Measurements from ENCODE around the gene TEDC2.

Gene TEDC2

DNA sequence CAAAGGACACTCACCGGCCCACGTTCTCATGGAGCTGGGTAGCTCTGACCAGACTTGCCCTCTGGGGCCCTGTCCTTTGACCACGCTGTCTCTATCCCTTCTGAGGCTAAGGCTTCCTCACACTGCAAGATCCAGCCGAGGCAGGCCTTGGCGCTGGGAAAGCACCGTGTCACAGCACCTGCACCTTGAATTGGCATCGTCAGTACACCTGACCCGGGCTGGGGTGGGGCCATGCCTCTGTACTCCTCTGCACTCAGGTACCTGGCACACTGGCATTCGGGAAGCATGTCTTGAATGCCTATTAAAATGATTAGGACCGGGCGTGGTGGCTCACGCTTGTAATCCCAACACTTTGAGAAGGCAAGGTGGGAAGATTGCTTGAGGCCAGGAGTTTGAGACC is 21.0 kb downstream of the TEDC2 start:
- no peak for DNase-seq

- no peak for DNase-seq
Measured at GRCh38 chr16:2481676-2482075, 21.8 kb downstream of the TEDC2 start.

DNA sequence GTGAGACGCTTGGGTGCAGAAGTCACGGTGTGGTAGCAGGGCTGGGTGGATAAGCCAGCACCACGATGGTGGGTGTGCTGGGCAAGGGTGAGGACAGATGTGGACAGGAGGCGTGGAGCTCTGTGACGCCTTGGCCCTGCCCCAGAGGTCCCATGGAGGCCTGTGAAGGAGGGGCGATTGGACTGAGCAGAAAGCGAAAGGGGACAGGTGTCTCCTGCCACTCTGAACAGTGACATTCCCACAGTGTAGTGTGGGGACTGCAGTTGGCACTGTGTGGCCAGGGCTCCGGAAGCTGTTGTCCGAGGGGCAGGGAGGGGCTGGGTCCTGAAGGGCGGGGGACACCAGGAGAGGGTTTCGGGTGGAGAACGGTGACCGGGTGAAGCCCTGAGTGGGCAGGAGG is 22.3 kb downstream of the TEDC2 start:
- no peak for DNase-seq

DNA sequence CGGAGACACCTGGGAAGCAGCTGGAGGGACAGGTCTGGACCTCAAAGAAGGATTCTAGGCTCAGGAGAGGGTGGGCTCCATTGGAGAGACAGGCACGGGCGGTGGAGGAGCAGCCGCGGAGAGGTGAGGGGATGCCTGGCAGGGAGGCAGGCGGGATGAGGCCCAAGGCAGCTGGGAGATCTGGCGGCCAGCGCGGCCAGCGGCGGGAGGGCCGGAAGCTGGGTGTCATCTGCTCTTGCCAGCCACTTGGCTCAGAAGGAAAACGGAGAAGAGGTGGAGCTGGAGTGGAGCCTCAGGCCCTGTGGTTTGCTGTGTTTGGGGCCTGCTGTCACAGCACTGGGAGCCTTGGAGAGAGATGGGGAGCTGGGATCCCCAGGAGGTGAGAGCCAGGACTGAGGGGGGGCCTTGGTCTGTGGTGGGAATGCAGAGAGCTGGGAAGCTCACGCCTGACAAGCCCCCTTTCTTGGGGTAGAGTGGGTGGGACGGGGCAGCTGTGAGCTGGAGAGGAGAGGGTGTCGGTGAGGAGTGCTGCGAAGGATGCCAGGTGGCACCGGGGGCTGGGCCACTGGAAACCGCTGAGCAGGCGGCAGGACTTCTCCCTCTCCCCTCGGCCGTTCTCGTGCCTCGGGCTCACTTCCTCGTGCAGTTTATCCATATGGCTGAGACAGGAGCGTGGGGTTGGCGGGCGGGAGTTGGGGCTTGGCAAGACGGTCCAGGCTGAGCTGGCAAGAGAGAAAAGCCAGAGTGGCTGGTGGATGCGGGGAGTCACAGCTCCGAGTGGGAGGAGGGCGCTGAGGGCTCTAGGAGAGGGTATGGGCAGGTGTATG is 23.0 kb downstream of the TEDC2 start:
- DNase-seq, result no peak

DNA sequence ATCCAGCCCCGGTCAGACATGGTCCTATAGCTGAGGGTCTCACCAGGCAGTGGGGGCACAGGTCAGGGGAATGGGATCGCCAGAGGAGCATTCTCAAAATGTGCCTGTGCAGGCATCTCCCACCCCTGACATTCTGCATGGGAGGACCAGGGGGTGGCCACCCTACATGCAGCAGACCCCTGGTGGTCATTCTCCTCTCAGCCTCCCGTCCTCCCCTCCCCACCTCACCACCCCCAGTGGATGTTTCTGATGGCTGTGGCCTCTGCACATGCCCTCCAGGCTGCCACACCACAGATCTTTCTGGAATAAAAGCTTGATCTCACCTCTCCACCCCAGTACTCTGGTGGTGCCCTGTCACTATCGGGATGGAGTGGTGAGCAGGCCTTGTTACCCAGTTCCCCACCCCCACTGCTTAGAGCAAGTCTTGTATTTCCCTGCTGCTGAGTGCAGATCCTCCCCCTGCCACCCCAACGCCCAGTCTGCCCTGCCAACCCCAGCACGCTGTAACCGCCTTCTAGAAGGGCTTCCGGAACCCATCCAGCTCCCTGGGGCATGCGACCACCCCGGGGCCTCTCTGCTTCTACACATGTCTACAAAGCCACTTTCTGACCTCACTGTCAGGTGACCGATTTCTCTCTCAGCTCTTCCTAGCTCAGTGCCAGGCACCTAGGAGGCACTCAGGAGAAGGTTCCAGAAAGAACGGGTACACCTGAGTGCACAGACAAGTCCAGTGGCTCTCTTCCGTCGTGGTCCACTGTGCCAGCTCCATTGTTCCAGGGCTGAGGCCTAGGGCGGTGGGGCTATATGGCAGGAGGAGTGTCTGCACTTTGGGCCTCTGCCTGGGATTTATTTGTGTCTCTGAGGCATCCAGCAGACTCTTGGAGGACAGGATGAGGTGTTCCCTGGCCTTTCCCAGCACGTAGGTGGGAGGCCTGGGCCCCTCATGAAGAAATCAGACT is 24.3 kb downstream of the TEDC2 start:
- DNase-seq, result no peak

GRCh38 chr16:2484898-2485508 is 25.1 kb downstream of the TEDC2 start:
- no peak for DNase-seq

GRCh38 chr16:2485811-2486507 is 26.1 kb downstream of the TEDC2 start:
- DNase-seq, result no peak

DNA sequence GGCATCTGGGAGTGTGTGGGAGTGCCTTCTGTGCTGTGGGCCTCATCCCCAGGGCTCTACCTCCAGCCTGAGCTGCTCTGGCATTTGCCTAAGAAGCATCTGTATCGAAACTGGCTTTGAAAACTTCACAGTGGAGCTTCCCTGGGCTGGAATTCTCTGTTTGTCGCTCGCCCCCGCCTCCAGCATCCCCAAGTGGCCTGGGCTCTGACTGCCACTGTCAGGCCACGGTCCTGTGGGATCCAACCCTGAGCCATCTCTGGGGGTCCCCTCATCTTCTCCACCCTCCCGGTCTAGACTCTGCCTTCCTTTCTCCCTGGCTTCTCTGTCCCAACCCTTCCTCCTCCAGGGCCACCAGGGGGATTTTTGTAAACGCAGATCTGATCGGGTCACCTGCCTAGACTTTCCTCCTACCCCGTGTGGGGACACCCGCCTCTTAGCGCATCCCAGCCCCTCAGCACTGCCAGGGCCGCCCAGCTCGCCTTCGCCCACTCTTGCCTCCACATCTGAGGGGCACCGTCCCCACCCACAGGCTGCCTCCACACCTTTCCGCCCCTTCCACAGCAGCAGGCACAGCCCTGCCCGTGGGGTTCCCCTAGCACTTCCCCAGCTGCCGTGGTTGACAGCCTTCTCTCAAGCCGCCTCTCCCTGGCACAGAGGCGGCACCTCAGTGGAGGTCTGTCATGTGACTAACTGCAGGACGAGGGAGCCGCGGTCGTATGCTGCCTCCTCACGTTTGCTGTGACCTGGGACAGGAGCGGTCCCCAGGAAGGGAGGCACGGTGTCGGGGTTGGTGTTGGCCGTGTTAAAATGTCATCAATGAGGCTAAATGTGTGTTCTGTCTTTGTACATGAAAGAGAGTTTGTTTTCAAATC is 27.0 kb downstream of the TEDC2 start:
- DNase-seq, result peak; percentile 88

- DNase-seq, result no peak
Measured at GRCh38 chr16:2487517-2487842, 27.6 kb downstream of the TEDC2 start.

DNA sequence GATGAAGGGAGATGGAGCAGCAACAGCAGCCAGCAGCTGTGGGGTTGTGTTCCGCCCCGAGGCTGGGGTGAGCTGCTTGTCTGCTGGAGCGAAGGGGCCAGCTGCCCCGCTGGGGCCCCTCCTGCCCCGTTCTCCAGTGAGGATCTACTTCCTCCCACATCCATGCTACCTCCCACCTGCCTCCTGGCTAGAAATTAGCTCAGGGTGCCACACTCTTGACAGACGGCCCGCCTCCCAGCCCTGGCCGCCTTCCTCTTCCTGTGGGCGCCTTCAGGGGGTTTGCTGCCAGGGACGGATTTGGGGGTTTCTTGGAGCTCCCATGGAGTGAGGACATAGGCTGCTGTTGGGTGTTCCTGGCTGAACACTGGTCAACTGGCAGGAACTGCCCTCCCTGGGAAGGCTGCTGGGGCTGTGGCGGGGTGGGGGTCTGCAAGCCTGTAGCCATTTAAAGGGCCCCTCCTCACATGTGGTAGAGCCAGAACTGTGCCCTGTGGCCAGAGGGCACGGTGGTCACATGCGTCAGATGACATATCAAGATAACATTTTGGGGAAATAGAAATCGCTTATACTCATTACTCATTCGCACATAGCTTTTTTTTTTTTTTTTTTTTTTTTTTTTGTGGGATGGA is 28.1 kb downstream of the TEDC2 start:
- DNase-seq, result no peak

- no peak for DNase-seq
Measured at GRCh38 chr16:2489581-2489980, 29.7 kb downstream of the TEDC2 start.

DNA sequence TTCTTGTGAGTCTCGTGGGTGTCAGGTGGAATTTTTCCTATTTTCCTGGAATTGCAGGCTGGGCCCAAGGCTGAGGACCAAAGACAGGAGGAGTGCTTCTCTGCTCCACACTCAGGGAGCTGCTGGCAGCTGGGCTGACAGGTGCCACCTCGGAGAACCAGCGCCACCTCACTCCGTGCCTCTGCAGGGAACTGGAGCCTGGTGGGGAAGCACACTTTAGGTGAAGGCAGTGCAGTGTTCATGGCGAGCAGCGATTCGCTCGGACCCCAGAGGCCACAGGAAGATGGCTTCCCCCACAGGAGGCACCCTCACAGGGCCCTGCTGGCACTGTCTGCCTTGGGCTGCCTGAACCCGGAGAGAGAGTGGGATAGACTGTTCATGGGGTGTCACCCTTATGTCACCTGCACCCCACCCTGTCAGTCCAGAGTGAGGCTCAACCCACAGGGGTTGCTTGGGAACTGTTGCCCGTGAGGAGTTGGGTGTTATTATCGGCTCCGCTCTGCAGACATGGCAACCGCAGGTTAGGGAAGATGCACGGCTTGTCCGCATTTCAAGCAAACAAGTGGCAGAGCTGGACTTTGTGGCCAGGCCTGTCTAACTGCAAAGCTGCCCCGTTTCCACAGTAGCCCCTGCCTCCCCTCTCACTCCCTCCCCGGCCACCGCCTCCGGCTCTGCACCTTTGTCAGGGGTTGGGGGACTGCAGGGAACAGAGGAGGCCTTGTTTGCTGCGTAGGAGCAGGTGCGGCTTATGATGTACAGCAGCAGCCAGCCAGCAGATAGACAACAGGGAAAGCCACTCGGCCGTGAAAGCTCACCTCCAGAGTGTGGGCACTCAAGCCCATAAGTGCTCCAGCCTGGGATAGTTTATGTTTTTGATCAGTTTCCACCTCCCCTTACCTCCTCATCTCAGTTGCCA is 30.5 kb downstream of the TEDC2 start:
- no peak for DNase-seq

DNA sequence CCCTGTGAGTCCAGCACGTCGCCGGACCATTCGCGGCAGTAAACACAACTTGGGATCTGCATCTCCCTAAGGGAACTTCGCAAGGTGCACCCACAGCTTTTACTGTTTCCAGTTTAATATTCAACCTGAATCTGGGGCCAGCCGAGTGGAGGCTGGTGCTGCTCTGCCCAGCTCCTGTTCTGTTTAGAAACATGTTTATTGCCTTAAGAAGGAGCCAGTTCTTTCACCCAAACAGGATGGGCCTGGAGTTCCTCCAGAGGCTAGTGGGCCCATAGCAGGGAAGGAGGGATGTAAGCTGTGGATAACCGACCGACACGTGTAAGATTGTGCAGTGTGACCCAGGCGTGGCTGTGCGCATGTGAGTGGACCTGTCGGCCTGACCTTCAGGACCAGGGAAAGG is 32.4 kb downstream of the TEDC2 start:
- no peak for DNase-seq

- no peak for DNase-seq
Measured at GRCh38 chr16:2493605-2494004, 33.7 kb downstream of the TEDC2 start.

DNA sequence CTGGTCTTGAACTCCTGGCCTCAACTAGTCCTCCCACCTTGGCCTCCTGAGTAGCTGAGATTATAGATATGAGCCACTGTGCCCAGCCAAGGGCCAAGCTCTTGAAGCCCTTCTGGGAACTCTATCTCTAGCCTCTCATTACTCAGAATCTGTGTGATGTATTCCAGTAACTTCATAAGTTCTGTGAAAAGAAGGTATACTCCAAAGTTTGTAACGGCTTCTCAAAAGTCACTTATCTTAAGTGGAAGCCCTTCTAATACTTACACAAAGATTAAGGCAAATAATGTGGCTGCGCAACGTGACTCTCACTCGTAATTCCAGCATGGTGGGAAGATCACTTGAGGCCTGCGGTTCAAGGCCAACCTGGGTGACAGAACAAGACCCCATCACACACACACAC is 34.7 kb downstream of the TEDC2 start:
- no peak for DNase-seq

DNA sequence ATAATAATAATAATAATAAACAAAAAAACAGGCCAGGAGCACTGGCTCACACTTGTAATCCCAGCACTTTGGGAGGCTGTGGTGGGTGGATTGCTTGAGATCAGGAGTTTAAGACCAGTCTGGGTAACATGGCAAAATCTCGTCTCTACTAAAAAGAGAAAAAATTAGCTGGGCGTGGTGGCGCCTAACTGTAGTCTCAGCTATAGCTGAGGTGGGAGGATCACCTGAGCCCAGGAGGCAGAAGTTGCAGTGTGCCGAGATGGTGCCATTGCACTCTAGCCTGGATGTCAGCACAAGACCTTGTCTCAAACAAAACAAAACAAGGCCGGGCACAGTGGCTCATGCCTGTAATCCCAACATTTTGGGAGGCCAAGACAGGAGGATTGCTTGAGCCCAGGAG is 35.1 kb downstream of the TEDC2 start:
- DNase-seq, result no peak

DNA sequence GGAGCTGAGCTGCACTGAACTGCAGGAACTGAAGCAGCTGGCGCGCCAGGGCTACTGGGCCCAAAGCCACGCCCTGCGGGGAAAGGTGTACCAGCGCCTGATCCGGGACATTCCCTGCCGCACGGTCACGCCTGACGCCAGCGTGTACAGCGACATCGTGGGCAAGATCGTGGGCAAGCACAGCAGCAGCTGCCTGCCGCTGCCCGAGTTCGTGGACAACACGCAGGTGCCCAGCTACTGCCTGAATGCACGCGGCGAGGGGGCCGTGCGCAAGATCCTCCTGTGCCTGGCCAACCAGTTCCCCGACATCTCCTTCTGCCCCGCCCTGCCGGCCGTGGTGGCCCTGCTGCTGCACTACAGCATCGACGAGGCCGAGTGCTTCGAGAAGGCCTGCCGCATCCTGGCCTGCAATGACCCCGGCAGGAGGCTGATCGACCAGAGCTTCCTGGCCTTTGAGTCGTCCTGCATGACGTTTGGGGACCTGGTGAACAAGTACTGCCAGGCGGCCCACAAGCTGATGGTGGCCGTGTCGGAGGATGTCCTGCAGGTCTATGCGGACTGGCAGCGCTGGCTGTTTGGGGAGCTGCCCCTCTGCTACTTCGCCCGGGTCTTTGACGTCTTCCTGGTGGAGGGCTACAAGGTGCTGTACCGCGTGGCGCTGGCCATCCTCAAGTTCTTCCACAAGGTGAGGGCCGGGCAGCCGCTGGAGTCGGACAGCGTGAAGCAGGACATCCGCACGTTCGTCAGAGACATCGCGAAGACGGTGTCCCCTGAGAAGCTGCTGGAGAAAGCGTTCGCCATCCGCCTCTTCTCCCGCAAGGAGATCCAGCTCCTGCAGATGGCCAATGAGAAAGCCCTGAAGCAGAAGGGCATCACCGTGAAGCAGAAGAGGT is 36.6 kb downstream of the TEDC2 start:
- no peak for DNase-seq

DNA sequence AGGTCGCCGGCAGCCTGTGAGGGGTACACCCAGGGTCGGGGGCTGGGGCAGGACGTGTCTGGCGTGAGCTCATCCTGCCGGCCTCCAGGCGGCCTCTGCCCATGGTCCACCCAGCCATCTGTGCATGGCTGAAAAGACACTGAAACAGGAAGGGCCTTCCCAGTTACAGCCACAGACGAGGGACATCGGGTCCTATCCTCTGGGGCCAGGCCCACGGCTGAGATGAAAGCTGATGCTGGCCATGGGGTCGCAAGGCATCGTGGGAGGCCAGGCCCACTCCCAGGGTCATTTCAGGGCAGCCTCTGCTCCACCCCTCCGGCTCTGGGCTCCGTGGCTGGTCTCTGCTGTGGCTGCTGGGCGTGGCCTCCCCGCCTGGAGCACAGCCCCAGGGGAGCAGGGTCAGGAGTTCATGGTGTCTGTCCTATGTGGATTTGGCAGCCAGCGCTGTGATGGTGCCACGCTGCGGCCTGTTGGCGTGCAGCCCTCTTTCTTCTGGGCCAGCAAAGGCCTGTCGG is 37.3 kb downstream of the TEDC2 start:
- DNase-seq, result no peak
